SK-N-MC (cell line): ENCODE results near the gene USP10.

Source experiments
- EZH2 ChIP-seq: fragments of 200-600 bp; sonication (generic); IDR thresholded peaks from one replicate; pipeline ENCODE4 v1.6.1; 2017; ENCODE audit warnings: antibody characterized with exemption
- FOXP2 ChIP-seq: optimal IDR thresholded peaks from 2 replicates; pipeline ENCODE3; 2011; ENCODE audit warnings: mild to moderate bottlenecking, moderate library complexity; ENCODE audit not compliant: insufficient read depth; ENCODE audit errors: extremely low read length, control extremely low read depth
- POLR2AphosphoS5 ChIP-seq: IDR thresholded peaks from 2 replicates; pipeline ENCODE4 v1.6.1; 2012; ENCODE audit warnings: mild to moderate bottlenecking, low read depth, low read length, borderline replicate concordance

DNA sequence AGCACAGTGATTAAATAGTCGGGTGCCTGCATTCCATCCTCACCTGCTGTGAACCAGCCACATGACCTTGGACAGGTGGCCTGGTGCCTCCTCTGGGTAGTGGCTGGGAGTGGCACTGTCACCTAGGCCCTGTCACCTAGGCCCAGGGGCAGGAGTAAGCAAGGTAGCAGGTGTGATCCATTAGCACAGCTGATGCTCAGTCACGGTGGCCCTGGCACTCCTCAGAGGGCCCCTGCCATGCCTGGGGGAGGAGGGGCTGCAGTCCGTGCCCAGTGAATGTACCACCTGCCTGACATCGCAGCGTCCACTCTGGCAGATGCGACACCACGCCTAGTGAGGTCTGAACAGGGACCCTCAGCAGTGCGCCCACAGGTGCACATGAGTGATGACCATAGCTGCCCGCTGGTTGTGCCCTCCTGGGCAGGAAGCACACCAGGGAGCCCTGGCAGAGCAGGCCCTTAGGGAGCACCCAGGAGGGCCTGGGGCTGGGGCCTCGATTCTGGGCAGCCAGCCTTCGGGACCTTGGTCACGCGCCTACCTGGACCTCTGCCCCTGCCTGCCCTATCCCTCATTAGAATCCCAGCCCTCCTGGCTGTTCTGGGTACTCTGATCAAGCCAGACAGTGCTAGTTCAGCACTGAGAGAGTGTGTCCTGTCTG, 86.9 kb downstream of the USP10 start:
- TF ChIP-seq POLR2AphosphoS5 (no peak), EZH2 (no peak), FOXP2 (no peak)
